GM21447 (cell line): ENCODE data around the gene CRIP2.

Source experiments
- ATAC-seq: cut with Tn5 transposase; IDR thresholded peaks from one replicate; pipeline ENCODE4 v1.9.1; 2021; ENCODE audit not compliant: unreplicated experiment

Gene CRIP2

DNA sequence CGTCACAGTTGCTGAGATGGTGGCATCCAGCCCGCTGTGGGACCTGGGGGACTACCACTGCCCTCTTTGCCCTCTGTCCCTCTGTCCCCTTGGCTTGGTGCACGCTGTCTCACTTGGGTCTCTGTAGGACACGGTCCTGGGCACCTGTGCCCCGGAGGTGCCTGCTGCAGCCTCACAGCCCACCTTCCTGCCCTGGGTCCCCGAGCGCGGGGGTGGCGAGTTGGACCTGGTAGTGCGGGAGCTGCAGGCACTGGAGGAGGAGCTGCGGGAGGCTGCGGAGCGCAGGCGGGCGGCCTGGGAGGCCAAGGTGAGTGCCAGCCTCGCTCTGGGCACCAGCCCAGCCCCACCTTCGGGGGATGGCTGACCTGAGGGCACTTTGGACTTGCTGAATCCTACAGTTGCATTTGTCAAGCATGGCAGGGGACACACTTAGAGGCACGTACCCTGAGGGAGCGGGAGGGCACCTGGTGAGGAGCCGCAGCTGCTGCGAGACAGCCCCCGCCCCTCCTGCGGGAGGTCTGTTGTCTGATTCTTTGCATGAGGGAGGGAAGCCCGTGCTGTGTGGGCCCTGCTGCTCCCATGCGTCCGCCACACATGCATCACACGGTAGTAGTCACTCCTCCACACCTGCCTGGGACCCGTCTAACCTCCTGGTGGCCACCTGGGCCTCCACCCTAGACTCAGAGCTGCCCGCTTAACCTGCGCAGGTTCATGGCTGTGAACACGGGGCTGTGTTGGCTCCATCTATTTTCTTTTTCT, 23.2 kb downstream of the CRIP2 start:
- ATAC-seq, result no peak

DNA sequence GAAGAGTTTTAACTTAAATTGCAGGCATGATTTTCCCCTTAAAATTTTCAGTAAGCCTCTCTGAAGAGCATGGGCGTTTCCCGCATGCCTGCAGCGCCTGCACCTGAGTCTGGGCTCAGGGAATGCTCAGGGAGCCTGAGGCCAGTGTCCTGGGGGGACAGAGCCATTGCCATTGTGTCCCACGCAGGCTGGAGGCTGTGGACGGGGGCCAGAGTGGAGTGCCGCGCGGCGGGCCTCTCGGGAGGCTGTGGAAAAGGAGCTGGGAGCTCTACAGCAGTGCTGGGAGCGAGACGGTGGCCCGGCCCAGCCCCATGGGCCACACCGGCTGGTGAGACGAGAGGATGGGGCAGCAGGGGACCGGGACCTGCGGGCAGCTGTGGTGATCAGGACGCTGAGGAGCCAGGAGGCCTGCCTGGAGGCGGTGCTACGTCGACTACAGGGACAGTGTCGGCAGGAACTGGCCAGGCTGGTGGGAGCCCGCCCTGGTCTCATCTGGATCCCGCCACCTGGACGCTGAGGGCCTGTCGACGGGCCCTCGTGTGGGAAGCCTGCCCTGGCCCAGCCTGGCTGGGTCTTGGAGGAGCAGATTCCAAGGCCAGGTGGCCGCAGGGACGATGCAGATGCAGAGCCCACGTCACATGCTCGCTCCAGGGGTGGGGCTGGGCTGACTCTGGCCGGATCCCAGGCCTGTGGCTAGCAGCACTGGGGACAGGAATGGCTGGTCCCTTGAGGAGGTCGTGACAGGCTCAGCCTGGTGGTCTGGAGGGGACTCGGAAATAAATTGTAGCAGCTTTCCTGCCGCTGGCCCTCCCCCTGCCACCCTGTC, 24.0 kb downstream of the CRIP2 start:
- ATAC-seq, result no peak

DNA sequence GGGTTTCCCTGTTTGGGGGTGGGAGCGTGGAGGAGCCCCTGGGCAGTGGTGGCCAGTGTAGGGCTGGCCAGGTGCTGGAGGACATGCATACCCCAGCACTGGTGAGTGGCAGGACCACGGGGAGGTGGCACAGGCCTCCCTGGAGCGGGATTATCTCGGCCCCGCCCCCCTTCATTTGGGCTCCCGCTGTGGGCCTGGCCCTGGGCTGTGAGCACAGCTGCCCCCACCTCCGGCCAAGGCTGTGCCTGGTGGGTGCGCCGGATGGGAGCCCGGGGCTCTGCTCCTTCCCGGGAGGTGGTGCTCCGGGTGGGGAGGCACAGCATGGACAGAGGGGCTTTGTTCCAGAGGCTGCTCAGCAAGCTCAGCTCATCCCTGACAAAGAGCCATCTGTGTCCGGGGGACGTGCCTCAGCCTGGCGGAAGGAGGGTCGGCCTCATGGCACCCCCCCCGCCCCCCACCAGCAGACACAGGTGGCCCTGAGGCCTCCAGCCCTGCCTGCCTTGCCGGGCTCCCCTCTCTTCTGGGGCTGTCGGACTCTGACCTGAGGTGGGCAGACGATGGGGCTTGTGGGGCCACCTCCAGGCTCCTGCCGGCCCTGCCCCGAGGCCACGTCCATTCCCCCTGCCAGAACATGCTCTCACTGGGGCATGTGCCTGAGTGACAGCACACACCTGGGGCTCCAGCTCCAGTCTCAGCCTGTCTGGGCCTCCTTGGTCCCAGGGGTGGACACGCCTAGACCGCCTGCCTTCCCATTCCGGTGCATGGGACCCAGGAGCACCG, 24.8 kb downstream of the CRIP2 start:
- ATAC-seq, result no peak

DNA sequence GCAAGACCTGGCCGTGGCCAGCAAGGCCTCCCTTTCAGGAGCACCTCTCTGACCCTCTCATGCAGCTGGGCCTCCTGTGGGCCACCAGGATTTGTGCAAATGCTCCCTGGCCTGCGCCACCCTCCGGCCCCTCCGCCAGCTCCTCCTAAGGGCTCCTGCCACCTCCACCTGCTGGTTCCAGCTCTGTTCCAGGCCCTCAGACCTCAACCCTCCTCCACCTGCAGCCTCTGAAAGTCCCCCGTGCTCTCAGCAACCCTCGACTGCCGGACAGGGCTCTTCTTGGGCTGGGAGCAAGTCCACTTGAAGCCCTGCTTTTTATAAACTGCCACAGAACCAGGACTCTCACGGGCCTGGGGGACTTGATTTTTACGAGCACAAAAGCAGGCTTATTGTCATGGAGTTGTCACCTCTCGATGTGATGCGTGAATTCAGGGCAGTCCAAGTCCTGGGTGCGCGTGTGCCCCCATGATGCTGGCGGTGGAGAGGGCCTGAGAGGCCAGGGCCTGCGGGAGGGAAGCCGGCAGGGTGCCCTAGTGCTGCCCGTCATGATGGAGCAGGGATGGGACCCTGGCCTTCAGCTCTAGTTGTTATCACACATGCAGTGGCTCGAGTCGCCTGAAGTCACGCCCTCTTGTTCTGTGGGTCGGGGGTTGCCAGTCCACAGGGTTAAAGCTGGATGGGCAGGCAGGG, 25.6 kb downstream of the CRIP2 start:
- no peak for ATAC-seq

DNA sequence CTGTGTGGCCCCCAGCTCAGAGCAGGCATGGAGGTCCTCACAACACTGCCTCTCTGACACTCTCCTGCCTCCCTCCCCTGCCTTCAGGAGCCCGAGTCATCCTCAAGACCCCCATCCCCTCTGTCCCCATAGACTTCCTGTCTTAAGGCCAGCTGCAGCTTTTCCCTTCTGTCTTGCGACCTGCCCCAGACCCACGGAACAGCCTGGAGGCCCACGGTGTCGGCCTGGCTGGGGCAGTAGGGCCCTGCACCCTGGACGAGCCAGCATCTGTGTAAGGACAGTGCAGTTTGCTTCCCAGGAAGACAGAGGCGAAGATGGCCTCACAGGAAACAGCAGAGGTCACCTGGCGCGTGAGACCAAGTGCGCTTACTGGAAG, 26.1 kb downstream of the CRIP2 start:
- no peak for ATAC-seq

DNA sequence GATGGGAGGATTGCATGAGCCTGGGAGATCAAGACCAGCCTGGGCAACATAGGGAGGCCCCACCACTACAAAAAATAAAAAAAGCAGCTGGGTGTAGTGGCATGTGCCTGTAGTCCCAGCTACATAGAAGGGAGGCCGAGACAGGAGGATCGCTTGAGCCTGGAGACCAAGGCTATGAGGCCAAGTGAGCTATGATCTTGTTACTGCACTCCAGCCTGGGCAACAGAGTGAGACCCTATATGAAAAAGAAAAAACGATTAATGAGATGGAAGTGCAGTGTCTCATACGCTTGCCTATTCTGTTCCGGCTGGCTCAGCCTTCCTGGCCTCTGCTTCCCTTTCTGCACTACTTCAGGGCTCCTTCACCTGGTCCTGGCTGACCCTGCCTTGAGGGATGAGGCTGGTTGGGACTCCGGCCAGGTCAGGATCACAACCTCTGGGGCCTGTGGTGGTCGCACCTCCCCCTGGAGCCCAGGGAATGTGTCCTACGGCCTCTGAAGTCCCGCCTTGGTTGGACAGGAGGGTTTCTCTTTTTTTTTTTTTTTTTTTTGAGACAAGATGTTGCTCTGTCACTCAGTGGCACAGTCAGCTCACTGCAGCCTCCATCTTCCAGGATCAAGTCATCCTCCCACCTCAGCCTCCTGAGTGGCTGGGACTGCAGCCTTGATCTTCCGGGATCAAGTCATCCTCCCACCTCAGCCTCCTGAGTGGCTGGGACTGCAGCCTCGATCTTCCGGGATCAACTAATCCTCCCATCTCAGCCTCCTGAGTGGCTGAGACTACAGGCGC, 27.1 kb downstream of the CRIP2 start:
- ATAC-seq, result no peak

DNA sequence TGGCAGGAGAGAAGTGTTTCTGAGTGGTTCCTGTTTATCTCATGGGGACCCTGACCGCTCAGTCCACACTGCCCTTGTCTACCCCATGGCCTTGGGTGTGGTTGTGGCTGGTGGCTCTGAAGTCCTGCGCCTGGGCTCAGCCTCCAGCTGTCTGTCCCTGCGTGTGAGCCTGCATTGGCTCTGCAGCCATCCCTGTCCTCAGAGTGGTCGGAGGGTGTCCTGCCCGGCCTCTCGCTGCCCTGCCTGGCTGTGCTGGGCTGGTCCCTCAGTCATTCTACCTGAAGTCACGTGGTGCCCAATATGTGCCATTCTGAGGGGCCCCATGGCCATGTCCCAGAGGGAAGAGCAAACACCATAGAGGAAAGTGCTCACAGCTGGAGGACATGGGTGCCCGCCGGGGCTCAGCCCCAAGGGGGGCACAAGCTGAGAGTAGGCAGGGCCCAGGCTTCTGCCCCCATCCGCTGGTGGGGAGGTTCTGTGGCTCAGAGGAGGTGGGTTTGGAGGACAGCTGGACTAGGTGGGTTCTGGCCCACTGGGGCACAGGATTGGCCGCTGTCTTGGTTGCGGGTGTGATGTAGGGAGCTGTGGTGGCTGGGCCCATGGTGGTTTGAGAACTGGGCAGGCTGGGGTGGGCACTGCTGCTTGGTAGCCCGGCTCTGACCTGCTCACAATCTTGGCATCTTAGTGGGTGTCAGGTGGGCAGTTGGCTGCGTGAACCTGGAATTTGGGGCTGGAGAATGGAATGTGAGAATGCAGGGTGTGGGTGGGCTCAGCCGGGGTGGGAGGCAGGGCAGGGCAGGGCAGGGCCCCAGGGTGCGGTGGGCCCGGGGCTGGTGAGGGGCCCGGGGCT, 28.1 kb downstream of the CRIP2 start:
- ATAC-seq, result no peak

DNA sequence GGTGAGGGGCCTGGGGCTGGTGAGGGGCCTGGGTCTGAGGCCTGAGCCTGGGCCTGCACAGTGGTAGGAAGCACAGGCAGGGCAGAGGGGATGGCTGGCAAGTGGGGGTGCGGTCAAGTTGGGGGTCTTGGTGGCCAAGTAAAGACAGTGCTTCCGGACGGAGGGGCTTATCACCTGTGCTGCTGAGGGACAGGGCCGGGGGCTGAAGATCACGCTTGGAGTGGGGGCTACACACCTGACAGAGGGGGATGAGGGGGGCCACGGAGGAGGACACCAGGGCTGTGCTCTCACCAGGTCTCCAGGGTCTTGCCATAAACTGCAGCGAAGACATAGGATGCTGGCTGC, 28.6 kb downstream of the CRIP2 start:
- no peak for ATAC-seq

DNA sequence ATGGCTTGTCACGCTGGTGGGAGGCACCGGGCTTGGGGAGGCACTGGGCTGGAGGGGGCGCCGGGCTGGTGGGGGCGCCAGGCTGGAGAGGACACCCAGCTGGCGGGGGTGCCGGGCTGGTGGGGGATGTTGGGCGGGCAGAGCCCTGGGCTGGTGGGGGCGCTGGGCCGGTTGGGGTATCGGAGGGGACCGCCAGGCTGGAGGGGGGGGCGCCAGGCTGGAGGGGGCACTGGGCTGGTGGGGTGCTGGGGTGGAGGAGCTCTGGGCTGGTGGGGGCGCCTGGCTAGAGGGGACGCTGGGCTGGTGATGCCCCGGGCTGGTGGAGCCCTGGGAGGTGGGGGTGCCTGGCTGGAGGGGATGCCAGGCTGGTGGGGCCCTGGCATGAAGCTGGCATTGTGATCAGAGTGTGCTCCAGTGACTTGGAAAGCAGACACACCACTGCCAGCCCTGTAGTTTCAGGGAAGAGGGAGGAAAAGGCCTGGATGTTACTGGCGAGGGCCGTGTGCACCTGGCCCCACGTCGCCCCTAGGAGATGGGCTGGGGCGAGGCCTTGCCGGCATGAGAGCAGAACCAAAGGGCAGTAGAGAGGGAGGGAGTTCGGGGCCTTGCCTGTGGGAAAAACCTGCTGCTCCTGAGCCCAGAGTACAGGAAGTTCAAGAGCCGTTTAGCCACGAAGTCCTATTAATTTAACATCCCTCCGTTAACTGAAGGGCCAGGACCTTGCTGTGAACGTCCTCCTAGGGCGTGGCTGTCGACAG, 29.5 kb downstream of the CRIP2 start:
- no peak for ATAC-seq

DNA sequence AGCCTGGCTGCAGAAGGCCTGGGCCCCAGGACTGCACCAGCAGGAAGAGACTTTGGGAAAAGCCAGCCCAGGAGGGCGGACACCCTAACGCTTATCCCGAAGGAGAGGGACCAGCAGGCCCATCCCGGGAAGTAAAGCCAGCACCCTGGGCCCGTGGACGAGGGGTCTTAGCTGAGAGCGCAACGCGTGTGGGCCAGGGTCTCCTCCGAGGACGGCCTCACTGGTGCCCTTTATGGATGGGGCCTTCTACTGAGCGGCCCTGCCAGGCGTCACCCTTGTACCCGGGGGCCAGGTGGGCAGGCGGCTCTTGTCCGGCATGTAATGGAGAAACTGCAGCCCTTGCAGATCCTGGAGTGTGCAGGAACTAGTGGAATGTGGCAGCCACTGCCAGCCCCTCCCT, 30.5 kb downstream of the CRIP2 start:
- no peak for ATAC-seq

DNA sequence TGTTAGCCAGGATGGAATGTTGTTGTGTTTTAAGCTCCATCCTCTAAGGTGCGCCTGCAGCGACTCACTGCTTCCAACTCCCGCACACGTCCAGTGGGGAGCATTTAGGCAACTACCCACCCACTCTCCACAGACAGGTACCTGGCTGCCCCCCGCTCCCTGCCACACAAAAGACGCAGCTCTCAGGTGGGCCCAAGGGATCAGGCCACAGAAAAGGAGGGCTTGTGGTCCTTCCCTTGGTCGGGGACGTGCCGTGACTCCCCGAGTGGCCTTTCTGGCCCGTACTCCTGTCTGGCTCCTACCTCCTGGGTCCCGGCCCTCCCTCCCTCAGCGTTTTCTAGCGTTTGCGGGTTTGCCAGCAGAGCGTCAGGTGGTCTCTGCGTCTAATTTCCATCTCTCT, 32.6 kb downstream of the CRIP2 start:
- no peak for ATAC-seq

DNA sequence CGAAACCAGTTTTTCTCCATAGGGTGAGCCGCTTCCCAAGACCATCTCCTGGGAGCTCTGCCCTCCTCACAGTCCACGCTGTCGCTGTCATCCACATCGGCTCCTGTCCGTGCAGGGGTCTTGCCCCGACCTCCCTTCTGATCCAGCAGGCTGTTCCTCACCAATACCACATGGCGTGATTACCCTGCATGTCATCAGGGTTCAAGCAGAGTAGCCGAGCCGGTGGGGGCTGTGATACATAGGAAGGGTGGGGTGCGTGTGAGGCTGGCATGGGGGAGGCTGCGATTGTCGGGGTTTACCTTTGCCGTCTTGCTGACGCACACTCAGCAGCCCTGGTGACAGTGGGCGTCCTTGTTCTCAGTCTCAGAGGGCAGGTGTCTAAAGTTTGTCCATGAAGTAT, 33.4 kb downstream of the CRIP2 start:
- no peak for ATAC-seq

DNA sequence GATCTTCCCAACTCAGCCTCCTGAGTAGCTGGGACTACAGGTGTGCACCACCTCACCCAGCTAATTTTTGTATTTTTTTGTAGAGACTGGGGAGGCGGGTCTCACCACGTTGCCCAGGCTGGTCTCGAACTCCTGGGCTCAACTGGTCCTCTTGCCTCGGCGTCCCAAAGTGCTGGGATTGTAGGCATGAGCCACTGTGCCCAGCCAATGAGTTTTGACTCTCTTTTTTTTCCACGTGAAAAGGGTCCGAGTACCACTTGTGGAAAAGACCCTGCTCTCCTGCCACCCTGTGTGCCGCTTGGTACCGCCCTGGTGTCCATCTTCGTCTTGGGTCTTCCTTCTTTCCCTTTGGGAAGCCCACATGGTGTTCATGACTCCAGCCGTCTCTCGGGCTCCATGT, 34.0 kb downstream of the CRIP2 start:
- ATAC-seq, result no peak

DNA sequence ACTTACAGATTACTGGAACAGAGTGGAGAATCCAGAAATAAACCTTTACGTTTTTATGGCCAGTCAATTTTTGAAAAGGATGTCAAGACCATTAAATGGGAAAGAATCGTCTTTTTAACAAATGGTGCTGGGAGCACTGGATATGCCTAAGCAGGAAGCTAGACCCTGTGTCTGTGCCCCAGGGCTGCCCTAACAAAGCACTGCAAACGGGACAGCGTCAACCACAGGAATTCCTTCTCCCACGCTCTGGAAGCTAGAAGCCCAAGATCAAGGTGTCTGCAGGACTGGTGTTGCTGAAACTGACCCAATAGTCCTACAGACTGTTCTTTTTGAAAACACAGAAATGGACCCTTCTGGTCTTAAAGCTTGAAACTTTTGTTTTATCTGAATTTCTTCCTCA, 42.5 kb downstream of the CRIP2 start:
- ATAC-seq, result no peak

DNA sequence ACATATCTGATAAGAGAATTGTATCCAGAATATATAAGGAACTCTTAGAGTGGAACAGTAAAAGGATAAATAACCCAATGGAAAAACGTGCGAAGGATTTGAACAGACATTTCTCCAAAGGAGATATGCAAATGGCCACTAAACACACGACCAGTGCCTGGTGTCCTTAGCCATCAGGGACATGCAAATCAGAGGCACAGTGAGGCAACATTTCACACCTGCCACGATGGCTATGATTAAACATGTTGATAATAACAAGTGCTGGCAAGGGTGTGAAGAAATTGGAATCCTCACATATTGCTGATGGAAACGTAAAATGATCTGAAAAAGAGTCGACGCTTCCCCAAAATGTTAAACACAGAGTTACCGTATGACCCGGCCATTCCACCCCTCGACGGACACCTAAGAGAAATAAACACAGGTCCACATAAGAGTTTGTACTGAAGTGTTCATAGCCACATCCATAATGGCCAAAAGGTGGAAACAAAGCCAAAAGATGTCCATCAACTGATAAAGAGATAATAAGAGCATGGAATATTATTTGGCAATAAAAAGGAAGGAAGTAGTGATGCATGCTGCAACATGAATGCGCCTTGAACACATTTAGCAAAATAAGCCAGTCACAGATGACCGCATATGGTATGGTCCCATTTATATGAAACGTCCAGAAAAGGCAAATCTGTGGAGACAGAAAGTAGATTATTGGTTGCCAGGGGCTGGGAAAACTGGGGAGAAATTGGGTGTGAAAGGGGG, 45.5 kb downstream of the CRIP2 start:
- ATAC-seq, result no peak

DNA sequence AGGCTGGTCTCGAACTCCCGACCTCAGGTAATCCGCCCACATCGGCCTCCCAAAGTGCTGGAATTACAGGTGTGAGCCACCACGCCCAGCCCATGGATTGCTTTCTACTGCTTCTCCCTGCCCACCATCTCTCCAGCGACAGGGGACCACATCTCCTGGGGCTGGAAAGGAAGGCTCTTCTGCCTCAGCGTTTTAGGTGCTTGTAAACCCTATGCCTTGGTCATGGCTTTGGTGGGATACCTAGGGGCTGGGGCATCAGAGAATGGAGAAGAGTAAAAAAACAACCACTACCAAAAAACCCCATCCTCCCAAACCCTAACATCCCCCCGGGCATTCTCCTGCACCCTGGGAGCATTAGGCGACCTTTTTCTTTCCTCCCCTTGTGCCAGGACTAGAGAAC, 50.7 kb downstream of the CRIP2 start:
- ATAC-seq, result no peak

DNA sequence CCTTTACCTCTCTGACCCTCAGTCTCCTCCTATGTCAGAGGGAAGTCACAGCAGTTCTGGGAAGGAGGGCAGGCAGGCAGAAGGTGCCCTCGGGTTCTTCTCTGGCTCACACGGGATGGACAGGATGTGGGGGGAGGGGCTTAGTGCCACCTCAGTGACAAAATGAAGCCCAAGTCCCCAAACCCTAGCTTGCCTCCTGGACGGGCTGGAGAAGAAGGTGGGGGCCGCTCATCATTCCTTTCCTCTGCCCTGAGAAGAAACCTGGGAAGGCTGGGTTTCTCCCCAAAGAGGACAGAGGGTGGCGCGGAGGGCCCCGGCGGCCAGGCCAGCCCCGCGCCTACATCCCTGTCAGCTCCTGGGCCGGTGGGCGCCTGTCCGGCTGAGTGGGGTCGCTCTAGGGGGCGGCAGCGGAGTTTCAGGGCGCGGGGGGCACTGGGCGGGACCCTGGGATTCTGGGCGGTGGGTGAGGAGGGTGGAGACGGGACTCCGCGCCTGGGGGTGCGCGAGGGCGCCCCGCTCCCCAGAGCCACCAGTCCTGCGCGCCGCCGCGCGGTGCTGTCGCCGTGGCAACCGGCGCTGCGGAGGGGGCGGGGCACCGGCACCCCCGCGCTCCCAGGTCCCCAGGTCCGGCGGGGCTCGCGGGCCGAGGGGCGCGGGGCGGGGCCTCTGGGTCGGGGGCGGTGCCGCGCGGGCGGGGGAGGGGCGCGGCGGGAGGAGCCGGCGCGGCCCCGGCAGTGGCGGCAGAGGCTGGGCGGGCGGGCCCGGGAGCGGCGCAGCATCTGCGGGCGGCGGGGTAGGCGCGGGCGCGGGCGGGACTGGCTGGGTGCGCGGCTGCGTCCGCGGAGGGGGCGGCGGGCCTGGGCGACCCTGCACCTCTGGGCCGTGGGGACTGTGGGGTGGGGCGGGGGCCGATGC, 51.5 kb downstream of the CRIP2 start, which contains the start of gene TMEM121:
Gene TMEM121 (plus strand): TSS at position 723 of the 915 bp plus-strand sequence. CDS start 2,252 bp downstream, outside the sequence.
- ATAC-seq, result no peak
